Measurements from ENCODE around the gene PIAS3. TPM values are rescaled to one million over a fixed set of nuclear protein-coding genes. Genes with fewer than 3 reads are reported as not detected.

PIAS3 gene
- total and polyA plus RNA-seq, 10 donors = 10.1 to 29.5 (median 20.6) TPM

- intact Hi-C loops (cut with DNase I; ENCODE audit: low total_unique reads) = no loop called here
- 86 to 96% (median 90%) methylated on average over 12 of the region's 12 CpGs for WGBS, 5 donors
- Histone ChIP-seq H3K4me3 (no peak overlapping the region), H3K27ac (no peak overlapping the region), H3K27me3 (replicated peaks in 1 of 7) (no peaks in the 10 kb centered on the region), H3K36me3 (peaks cover 0 to 6% (median 0%) of the 10 kb centered on the region in 6 donors), H3K4me1 (no peaks in the 10 kb centered on the region), H3K9me3 (no peaks in the 10 kb centered on the region)
- TF ChIP-seq POLR2A (IDR thresholded peaks at IDR 0.05) (no peak), POLR2AphosphoS5 (IDR thresholded peaks at IDR 0.05) (no peak)
- TF ChIP-seq, protein P1, sequence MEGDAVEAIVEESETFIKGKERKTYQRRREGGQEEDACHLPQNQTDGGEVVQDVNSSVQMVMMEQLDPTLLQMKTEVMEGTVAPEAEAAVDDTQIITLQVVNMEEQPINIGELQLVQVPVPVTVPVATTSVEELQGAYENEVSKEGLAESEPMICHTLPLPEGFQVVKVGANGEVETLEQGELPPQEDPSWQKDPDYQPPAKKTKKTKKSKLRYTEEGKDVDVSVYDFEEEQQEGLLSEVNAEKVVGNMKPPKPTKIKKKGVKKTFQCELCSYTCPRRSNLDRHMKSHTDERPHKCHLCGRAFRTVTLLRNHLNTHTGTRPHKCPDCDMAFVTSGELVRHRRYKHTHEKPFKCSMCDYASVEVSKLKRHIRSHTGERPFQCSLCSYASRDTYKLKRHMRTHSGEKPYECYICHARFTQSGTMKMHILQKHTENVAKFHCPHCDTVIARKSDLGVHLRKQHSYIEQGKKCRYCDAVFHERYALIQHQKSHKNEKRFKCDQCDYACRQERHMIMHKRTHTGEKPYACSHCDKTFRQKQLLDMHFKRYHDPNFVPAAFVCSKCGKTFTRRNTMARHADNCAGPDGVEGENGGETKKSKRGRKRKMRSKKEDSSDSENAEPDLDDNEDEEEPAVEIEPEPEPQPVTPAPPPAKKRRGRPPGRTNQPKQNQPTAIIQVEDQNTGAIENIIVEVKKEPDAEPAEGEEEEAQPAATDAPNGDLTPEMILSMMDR (IDR thresholded peaks at IDR 0.05 in 8 of 11, conservative IDR thresholded peaks at IDR 0.05 in 3 of 11) = no peak
- no peak for DNase-seq
Observed at GRCh38 chr1:145901312-145902021, 42.6 kb upstream of the PIAS3 start.

DNA sequence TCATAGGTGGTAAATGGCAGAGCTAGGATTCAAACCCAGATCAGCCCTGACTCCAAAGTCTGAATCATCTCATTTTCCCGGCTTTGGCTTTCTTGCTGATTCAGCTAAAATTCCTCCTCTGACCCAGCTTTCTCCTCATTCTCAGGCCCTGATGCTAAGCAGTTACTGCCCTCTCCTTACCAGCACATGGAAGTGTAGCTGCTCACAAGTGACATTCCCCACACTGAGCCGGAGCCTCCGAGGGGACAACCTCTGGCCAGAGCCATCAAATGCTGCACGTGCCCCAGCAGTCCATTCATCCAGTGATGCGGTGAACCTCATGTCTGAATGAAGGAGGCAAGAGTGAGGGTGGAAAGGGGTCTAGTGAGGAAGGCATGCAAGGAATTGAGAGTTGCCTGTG is 39.9 kb upstream of the PIAS3 start:
- Histone ChIP-seq H3K9me3 (no peaks in the 10 kb centered on the region), H3K4me3 (no peak overlapping the region), H3K27me3 (replicated peaks in 1 of 7) (no peaks in the 10 kb centered on the region), H3K4me1 (no peaks in the 10 kb centered on the region), H3K27ac (no peak overlapping the region), H3K36me3 (peaks cover 0 to 6% (median 0%) of the 10 kb centered on the region in 6 donors)
- no peak for DNase-seq
- TF ChIP-seq POLR2AphosphoS5 (IDR thresholded peaks at IDR 0.05) (no peak), POLR2A (IDR thresholded peaks at IDR 0.05) (no peak)
- TF ChIP-seq, protein P1 (IDR thresholded peaks at IDR 0.05 in 8 of 11, conservative IDR thresholded peaks at IDR 0.05 in 3 of 11) = no peak
- 84 to 99% (median 91%) methylated on average over 5 of the region's 5 CpGs for WGBS, 5 donors
- intact Hi-C loops (cut with DNase I; ENCODE audit: low total_unique reads) = no loop called here

DNA sequence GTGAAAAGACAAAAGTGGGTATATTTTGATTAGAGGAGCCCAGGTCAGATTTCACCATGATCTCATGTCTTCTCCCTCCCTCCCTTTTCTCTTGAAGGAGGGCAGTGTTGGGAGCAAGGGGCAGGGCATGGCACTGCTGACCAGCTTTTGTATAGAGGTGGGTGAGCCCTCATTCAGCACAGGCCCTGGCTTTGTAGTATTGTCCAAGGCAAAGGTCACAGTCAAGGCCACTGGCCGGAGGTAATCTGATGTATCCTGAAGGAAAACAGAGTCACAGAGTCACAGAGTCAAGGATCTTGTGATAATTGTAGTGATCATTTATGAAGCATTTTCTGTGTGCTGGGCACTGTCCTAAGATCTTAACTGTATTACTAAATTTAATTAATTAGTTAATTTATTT is 39.1 kb upstream of the PIAS3 start:
- TF ChIP-seq, protein P1 (IDR thresholded peaks at IDR 0.05 in 8 of 11, conservative IDR thresholded peaks at IDR 0.05 in 3 of 11) = no peak
- TF ChIP-seq POLR2AphosphoS5 (IDR thresholded peaks at IDR 0.05) (no peak), POLR2A (IDR thresholded peaks at IDR 0.05) (no peak)
- no peak for DNase-seq
- intact Hi-C loops (cut with DNase I; ENCODE audit: low total_unique reads) = no loop called here
- Histone ChIP-seq H3K4me1 (peaks cover 0 to 3% (median under 1%) of the 10 kb centered on the region in 6 donors), H3K9me3 (no peaks in the 10 kb centered on the region), H3K27me3 (replicated peaks in 1 of 7) (no peaks in the 10 kb centered on the region), H3K27ac (no peak overlapping the region), H3K4me3 (no peak overlapping the region), H3K36me3 (peaks cover 0 to 6% (median 0%) of the 10 kb centered on the region in 6 donors)
- WGBS, 5 donors = 72 to 95% (median 76%) methylated on average over 1 of the region's 1 CpG

DNA sequence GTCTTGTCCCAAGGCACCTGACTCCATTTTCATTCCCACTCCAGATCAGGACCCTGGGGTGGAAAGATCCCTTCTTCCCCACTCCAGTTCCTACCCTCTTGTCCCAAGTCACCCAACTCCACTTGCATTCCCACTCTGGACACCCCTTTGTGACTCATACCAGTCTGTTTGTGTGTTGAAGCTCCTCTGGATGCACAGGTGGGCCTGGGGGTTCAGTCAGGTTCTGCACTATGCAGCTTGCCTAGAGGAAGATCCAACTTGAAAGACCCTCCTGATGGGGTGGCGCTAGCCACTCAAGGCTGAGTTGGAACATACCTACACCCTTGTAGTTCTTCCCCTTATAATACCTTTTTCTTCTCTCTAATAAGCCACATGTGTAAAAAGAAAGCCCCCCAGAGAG is 36.6 kb upstream of the PIAS3 start:
- DNase-seq = no peak

More for the DNA sequence above, 36.6 kb upstream of the PIAS3 start:
- peaks cover 0 to under 1% (median 0%) of the 10 kb centered on the region in 6 donors for H3K36me3 ChIP-seq
- intact Hi-C loops (cut with DNase I; ENCODE audit: low total_unique reads) = no loop called here
- WGBS, 5 donors = 93 to 100% (median 100%) methylated on average over 1 of the region's 1 CpG
- H3K9me3 ChIP-seq = no peaks in the 10 kb centered on the region
- no peaks in the 10 kb centered on the region for H3K27me3 ChIP-seq (replicated peaks in 1 of 7)
- no peak overlapping the region for H3K4me3 ChIP-seq
- no peak overlapping the region for H3K27ac ChIP-seq
- peaks cover 0 to 24% (median 15%) of the 10 kb centered on the region in 6 donors for H3K4me1 ChIP-seq
- TF ChIP-seq, protein P1 (IDR thresholded peaks at IDR 0.05 in 8 of 11, conservative IDR thresholded peaks at IDR 0.05 in 3 of 11) = no peak
- no peak for TF ChIP-seq POLR2AphosphoS5 (IDR thresholded peaks at IDR 0.05)
- TF ChIP-seq POLR2A (IDR thresholded peaks at IDR 0.05) = no peak
